HEK293 (cell line): ENCODE data around the gene SNAP91.
A peak's percentile ranks its signal among the peaks of the same experiment; 100 is the strongest.
"Not testable (repeated sequence)": the region's sequence is repeated elsewhere in the genome, so short reads cannot be mapped to it uniquely, and the experiment has no call there.

Experiments used
- CTCF ChIA-PET: fragments of 350-600 bp; formaldehyde crosslinking; extraction: SDS; loops from one replicate; lab custom pipeline; 2021; ENCODE audit warnings: antibody characterized with exemption; lab: Yijun Ruan, JAX
- POLR2A ChIA-PET: fragments of 300-600 bp; formaldehyde crosslinking; extraction: SDS; loops from one replicate; lab custom pipeline; 2020; ENCODE audit warnings: antibody characterized with exemption, inconsistent platforms; lab: Yijun Ruan, JAX
- H3K27ac ChIP-seq: fragments of 200-500 bp; sonication (Bioruptor generic); 2 replicates; pipeline ENCODE4 v1.5.1; 2014; ENCODE audit warnings: low read depth, low read length, control low read depth, inconsistent platforms; ENCODE audit errors: extremely low read depth
- H3K36me3 ChIP-seq, 2 experiments: fragments of 200-500 bp in 1 of 2; sonication (Bioruptor generic) in 1 of 2; 1 replicate in 1 of 2; 2 replicates in 1 of 2; pipeline ENCODE4 v1.5.1; 2014 to 2017; ENCODE audit warnings: inconsistent platforms in 2 of 2, low read length in 2 of 2; ENCODE audit not compliant: control insufficient read depth in 2 of 2, insufficient read depth in 1 of 2
- H3K4me1 ChIP-seq: fragments of 200-500 bp; sonication (Bioruptor generic); 2 replicates; pipeline ENCODE4 v1.5.1; 2014; ENCODE audit warnings: mild to moderate bottlenecking, low read length, inconsistent platforms; ENCODE audit not compliant: control insufficient read depth, insufficient read depth
- H3K4me3 ChIP-seq: 2 replicates; pipeline ENCODE4 v1.5.1; 2011; ENCODE audit warnings: low read depth, mild to moderate bottlenecking, control low read depth, low read length, moderate library complexity
- H3K9me3 ChIP-seq: fragments of 200-500 bp; sonication (Bioruptor generic); 2 replicates; pipeline ENCODE4 v1.5.1; 2014; ENCODE audit warnings: low read depth, low read length, inconsistent platforms; ENCODE audit not compliant: control insufficient read depth, insufficient read depth
- KLF1 ChIP-seq: fragments of 450-650 bp; formaldehyde crosslinking; IDR thresholded peaks from 2 replicates; pipeline ENCODE4 v1.5.1; 2016; ENCODE audit warnings: missing biosample characterization, missing genetic modification characterization
- SCRT1 ChIP-seq: fragments of 450-650 bp; formaldehyde crosslinking; IDR thresholded peaks from 2 replicates; pipeline ENCODE4 v1.5.1; 2016; ENCODE audit warnings: missing biosample characterization, missing genetic modification characterization, borderline replicate concordance
- SCRT2 ChIP-seq: fragments of 450-650 bp; formaldehyde crosslinking; IDR thresholded peaks from 2 replicates; pipeline ENCODE4 v1.5.1; 2016; ENCODE audit warnings: missing biosample characterization, missing genetic modification characterization
- SETDB1 ChIP-seq: IDR thresholded peaks from one replicate; pipeline ENCODE4 v1.6.1; 2017; ENCODE audit warnings: mild to moderate bottlenecking, low read length, moderate library complexity, mixed read lengths; ENCODE audit not compliant: insufficient read length
- ZIC2 ChIP-seq: fragments of 450-650 bp; formaldehyde crosslinking; IDR thresholded peaks from 2 replicates; pipeline ENCODE4 v1.5.1; 2016; ENCODE audit warnings: missing biosample characterization, missing genetic modification characterization
- ZNF121 ChIP-seq: fragments of 450-650 bp; formaldehyde crosslinking; IDR thresholded peaks from 2 replicates; pipeline ENCODE4 v1.5.1; 2016; ENCODE audit warnings: missing biosample characterization, missing genetic modification characterization
- ZNF26 ChIP-seq: fragments of 450-650 bp; formaldehyde crosslinking; IDR thresholded peaks from 2 replicates; pipeline ENCODE4 v1.5.1; 2016; ENCODE audit warnings: missing biosample characterization, missing genetic modification characterization
- ZNF341 ChIP-seq: fragments of 450-650 bp; formaldehyde crosslinking; IDR thresholded peaks from 2 replicates; pipeline ENCODE4; 2016; ENCODE audit warnings: low read depth, missing biosample characterization, missing genetic modification characterization
- ZNF792 ChIP-seq: fragments of 450-650 bp; formaldehyde crosslinking; IDR thresholded peaks from 2 replicates; pipeline ENCODE4 v1.5.1; 2016; ENCODE audit warnings: missing biosample characterization, missing genetic modification characterization
- ZSCAN23 ChIP-seq: fragments of 450-650 bp; formaldehyde crosslinking; IDR thresholded peaks from 2 replicates; pipeline ENCODE4 v1.5.1; 2016; ENCODE audit warnings: missing biosample characterization, missing genetic modification characterization
- TF ChIP-seq, protein P1 (sequence below): fragments of 450-650 bp; formaldehyde crosslinking; IDR thresholded peaks from 2 replicates; pipeline ENCODE4 v1.5.1; 2016; ENCODE audit warnings: missing biosample characterization, missing genetic modification characterization, low read depth
- TF ChIP-seq, protein P2 (sequence below): fragments of 450-650 bp; formaldehyde crosslinking; IDR thresholded peaks from 2 replicates; pipeline ENCODE4 v1.5.1; 2016; ENCODE audit warnings: missing biosample characterization, missing genetic modification characterization

Gene SNAP91

GRCh38 chr6:83556871-83557270 lies 152.0 kb downstream of the SNAP91 start:
- ChIA-PET CTCF (interaction anchor here (1.0 kb wide), 1 partner anchor 21 kb away, joined by 4 read pairs; no protein-coding TSS in a partner anchor), POLR2A (no interaction called here)
- Histone ChIP-seq H3K4me3 (no peak overlapping the region), H3K9me3 (no peaks in the 10 kb centered on the region), H3K4me1 (no peaks in the 10 kb centered on the region), H3K27ac (no peak overlapping the region), H3K36me3 (no peaks in the 10 kb centered on the region)
- TF ChIP-seq KLF1 (tag by site-specific recombination) = no peak
- no peak for TF ChIP-seq ZNF26 (tag by site-specific recombination)
- no peak for TF ChIP-seq SETDB1
- no peak for TF ChIP-seq ZNF121 (tag by site-specific recombination)
- TF ChIP-seq ZNF792 (tag by site-specific recombination) = no peak
- no peak for TF ChIP-seq ZSCAN23 (tag by site-specific recombination)
- no peak for TF ChIP-seq ZNF341 (tag by site-specific recombination)
- TF ChIP-seq, protein P1, sequence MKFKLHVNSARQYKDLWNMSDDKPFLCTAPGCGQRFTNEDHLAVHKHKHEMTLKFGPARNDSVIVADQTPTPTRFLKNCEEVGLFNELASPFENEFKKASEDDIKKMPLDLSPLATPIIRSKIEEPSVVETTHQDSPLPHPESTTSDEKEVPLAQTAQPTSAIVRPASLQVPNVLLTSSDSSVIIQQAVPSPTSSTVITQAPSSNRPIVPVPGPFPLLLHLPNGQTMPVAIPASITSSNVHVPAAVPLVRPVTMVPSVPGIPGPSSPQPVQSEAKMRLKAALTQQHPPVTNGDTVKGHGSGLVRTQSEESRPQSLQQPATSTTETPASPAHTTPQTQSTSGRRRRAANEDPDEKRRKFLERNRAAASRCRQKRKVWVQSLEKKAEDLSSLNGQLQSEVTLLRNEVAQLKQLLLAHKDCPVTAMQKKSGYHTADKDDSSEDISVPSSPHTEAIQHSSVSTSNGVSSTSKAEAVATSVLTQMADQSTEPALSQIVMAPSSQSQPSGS (tag by site-specific recombination) = no peak

DNA sequence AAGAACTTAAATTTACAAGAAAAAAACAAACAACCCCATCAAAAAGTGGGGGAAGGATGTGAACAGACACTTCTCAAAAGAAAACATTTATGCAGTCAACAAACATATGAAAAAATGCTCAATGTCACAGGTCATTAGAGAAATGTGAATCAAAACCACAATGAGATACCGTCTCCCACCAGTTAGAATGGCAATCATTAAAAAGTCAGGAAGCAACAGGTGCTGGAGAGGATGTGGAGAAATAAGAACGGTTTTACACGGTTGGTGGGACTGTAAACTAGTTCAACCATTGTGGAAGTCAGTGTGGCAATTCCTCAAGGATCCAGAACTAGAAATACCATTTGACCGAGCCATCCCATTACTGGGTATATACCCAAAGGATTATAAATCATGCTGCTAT lies 157.2 kb downstream of the SNAP91 start:
- CTCF ChIA-PET = interaction anchor here (0.7 kb wide), 1 partner anchor 727 kb away, joined by 6 read pairs; no protein-coding TSS in a partner anchor
- H3K36me3 ChIP-seq, H3K9me3 ChIP-seq, POLR2A ChIA-PET, H3K27ac ChIP-seq, H3K4me3 ChIP-seq, H3K4me1 ChIP-seq: not testable (repeated sequence)
- peak; percentile 87 for TF ChIP-seq SCRT2
- TF ChIP-seq SCRT1 (tag by site-specific recombination) = peak; percentile 69

GRCh38 chr6:83550482-83550881 lies 158.4 kb downstream of the SNAP91 start:
- H3K27ac ChIP-seq, H3K4me3 ChIP-seq, H3K36me3 ChIP-seq, H3K4me1 ChIP-seq, POLR2A ChIA-PET, H3K9me3 ChIP-seq: not testable (repeated sequence)
- CTCF ChIA-PET = interaction anchor here (1.4 kb wide), 1 partner anchor 14 kb away, joined by 5 read pairs; no protein-coding TSS in a partner anchor

- Histone ChIP-seq H3K4me1 (no peaks in the 10 kb centered on the region), H3K27ac (no peak overlapping the region), H3K4me3 (no peak overlapping the region), H3K36me3 (no peaks in the 10 kb centered on the region), H3K9me3 (no peaks in the 10 kb centered on the region)
- CTCF ChIA-PET = interaction anchor here (0.7 to 2.2 kb wide), 2 partner anchors 10 to 885 kb away, joined by 3 to 11 read pairs; no protein-coding TSS in a partner anchor
- TF ChIP-seq ZIC2 (tag by site-specific recombination) = 0 out of 2 replicates have a peak, but pooled peaks have one; percentile 22
- TF ChIP-seq, protein P2, sequence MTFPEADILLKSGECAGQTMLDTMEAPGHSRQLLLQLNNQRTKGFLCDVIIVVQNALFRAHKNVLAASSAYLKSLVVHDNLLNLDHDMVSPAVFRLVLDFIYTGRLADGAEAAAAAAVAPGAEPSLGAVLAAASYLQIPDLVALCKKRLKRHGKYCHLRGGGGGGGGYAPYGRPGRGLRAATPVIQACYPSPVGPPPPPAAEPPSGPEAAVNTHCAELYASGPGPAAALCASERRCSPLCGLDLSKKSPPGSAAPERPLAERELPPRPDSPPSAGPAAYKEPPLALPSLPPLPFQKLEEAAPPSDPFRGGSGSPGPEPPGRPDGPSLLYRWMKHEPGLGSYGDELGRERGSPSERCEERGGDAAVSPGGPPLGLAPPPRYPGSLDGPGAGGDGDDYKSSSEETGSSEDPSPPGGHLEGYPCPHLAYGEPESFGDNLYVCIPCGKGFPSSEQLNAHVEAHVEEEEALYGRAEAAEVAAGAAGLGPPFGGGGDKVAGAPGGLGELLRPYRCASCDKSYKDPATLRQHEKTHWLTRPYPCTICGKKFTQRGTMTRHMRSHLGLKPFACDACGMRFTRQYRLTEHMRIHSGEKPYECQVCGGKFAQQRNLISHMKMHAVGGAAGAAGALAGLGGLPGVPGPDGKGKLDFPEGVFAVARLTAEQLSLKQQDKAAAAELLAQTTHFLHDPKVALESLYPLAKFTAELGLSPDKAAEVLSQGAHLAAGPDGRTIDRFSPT (tag by site-specific recombination) = no peak
- POLR2A ChIA-PET = no interaction called here
Observed at GRCh38 chr6:83546636-83547035, 162.3 kb downstream of the SNAP91 start.
